Endothelial cell of umbilical vein (primary cell): ENCODE measurements around the gene IFT22. TPM values are rescaled to one million over a fixed set of nuclear protein-coding genes. Genes with fewer than 3 reads are reported as not detected.

Source experiments
- BruUV-seq: library from RNA; stranded (reverse); fragments of 400-500 nt; replicated peaks from 2 replicates; lab custom pipeline; 2021; lab: Mats Ljungman, UMichigan
- CTCF ChIA-PET: fragments of 300-600, 350-600 bp; sonication (Branson Sonifier 250); formaldehyde crosslinking; loops from one replicate; lab custom pipeline; 2021; ENCODE audit warnings: antibody characterized with exemption, inconsistent platforms; lab: Charles Lee
- POLR2A ChIA-PET: fragments of 300-600, 350-600 bp; sonication (Branson Sonifier 250); formaldehyde crosslinking; loops from one replicate; lab custom pipeline; 2021; ENCODE audit warnings: antibody characterized with exemption, inconsistent platforms; lab: Charles Lee
- DNase-seq: peaks from one replicate; pipeline ENCODE4 v3.0.0-alpha.2; 2011; ENCODE audit warnings: low read depth, low spot score
- FAIRE-seq: peaks from 2 replicates; lab custom pipeline; 2011; peaks lifted over from hg19 to GRCh38; lab: Jason Lieb, UNC
- H2AFZ ChIP-seq: 2 replicates; pipeline ENCODE4 v1.6.0; 2012; ENCODE audit warnings: low read depth, low read length, control low read depth, inconsistent platforms
- H3K27ac ChIP-seq: 2 replicates; pipeline ENCODE4 v1.5.1; 2011; ENCODE audit warnings: low read depth, mild to moderate bottlenecking, control low read depth, low read length, moderate library complexity; ENCODE audit not compliant: insufficient read depth
- H3K27me3 ChIP-seq, 2 experiments: 2 replicates each; pipeline versions ENCODE4 v1.6.0 to v1.6.1; 2011; ENCODE audit warnings: low read length in 2 of 2, mixed read lengths in 1 of 2; ENCODE audit not compliant: control insufficient read depth in 2 of 2, insufficient read depth in 2 of 2
- H3K36me3 ChIP-seq, 2 experiments: 2 replicates in 1 of 2; 3 replicates in 1 of 2; pipeline ENCODE4 v1.5.1; 2011; ENCODE audit warnings: low read length in 2 of 2, mild to moderate bottlenecking in 1 of 2, moderate library complexity in 1 of 2; ENCODE audit not compliant: control insufficient read depth in 2 of 2, insufficient read depth in 2 of 2; ENCODE audit errors: extremely low read depth in 1 of 2
- H3K4me1 ChIP-seq: 3 replicates; pipeline ENCODE4 v1.5.1; 2011; ENCODE audit warnings: mild to moderate bottlenecking, low read length; ENCODE audit not compliant: control insufficient read depth, insufficient read depth; ENCODE audit errors: extremely low read depth
- H3K4me2 ChIP-seq: 2 replicates; pipeline ENCODE4 v1.6.1; 2011; ENCODE audit warnings: low read length, control low read depth, mixed read lengths; ENCODE audit not compliant: insufficient read depth
- H3K4me3 ChIP-seq, 3 experiments: fragments of 200-600 bp in 1 of 3; sonication (generic), shearing (Covaris generic) in 1 of 3; replicated peaks in 1 of 3; 2 replicates each; pipeline ENCODE4 v1.5.1; 2011 to 2016; ENCODE audit warnings: control low read depth in 3 of 3, low read length in 3 of 3, mild to moderate bottlenecking in 2 of 3, inconsistent platforms in 1 of 3, low read depth in 1 of 3, moderate library complexity in 1 of 3; ENCODE audit not compliant: insufficient read depth in 1 of 3
- H3K79me2 ChIP-seq: 2 replicates; pipeline ENCODE4 v1.6.0; 2012; ENCODE audit warnings: low read length, inconsistent platforms; ENCODE audit not compliant: control insufficient read depth, insufficient read depth
- H3K9ac ChIP-seq: replicated peaks from 2 replicates; pipeline ENCODE3; 2011; ENCODE audit warnings: low read length, control low read depth; ENCODE audit not compliant: insufficient read depth; ENCODE audit errors: extremely low read depth
- H3K9me1 ChIP-seq: replicated peaks from 3 replicates; pipeline ENCODE4 v1.6.0; 2011; ENCODE audit warnings: mild to moderate bottlenecking, low read length; ENCODE audit not compliant: control insufficient read depth, insufficient read depth; ENCODE audit errors: extremely low read depth
- H3K9me3 ChIP-seq: replicated peaks from 2 replicates; pipeline ENCODE4 v1.5.1; 2012; ENCODE audit warnings: low read length, inconsistent platforms; ENCODE audit not compliant: control insufficient read depth, insufficient read depth
- H4K20me1 ChIP-seq: replicated peaks from 2 replicates; pipeline ENCODE3; 2011; ENCODE audit warnings: mild to moderate bottlenecking, low read length; ENCODE audit not compliant: control insufficient read depth, insufficient read depth; ENCODE audit errors: extremely low read depth
- EZH2 ChIP-seq: IDR thresholded peaks from 2 replicates; pipeline ENCODE4 v1.6.1; 2012; ENCODE audit warnings: borderline replicate concordance, low read depth, mild to moderate bottlenecking, moderate library complexity, low read length, inconsistent platforms; ENCODE audit not compliant: severe bottlenecking
- FOS ChIP-seq: IDR thresholded peaks from 2 replicates; pipeline ENCODE4 v1.6.1; 2011; ENCODE audit warnings: mild to moderate bottlenecking, low read length, moderate library complexity, borderline replicate concordance; ENCODE audit not compliant: insufficient read depth
- GATA2 ChIP-seq: IDR thresholded peaks from 2 replicates; pipeline ENCODE4 v1.7.0; 2011; ENCODE audit warnings: low read depth, mild to moderate bottlenecking, moderate library complexity, mixed read lengths, low read length; ENCODE audit not compliant: insufficient read length, insufficient read depth
- JUN ChIP-seq: IDR thresholded peaks from 2 replicates; pipeline ENCODE4 v1.6.1; 2011; ENCODE audit warnings: borderline replicate concordance, low read depth; ENCODE audit not compliant: insufficient read length, insufficient read depth
- MYC ChIP-seq: IDR thresholded peaks from one replicate; pipeline ENCODE4 v1.6.1; 2011; ENCODE audit warnings: mild to moderate bottlenecking, low read depth, low read length
- POLR2A ChIP-seq: IDR thresholded peaks from 2 replicates; pipeline ENCODE4 v1.6.1; 2012; ENCODE audit warnings: low read depth, mild to moderate bottlenecking, control low read depth, low read length
- POLR2AphosphoS5 ChIP-seq: IDR thresholded peaks from 2 replicates; pipeline ENCODE4 v1.6.1; 2012; ENCODE audit warnings: low read depth, mild to moderate bottlenecking, control low read depth, low read length, moderate library complexity; ENCODE audit not compliant: insufficient read depth
- dilution Hi-C: fragments of 300-500 bp; cut with MboI; formaldehyde crosslinking; loops from one replicate; pipeline ENCODE4 v1.15.0; 2019; ENCODE audit warnings: low sequenced_read_pairs; ENCODE audit not compliant: extremely low pct_ligation_motif_present
- intact Hi-C: fragments of 100-400 bp; cut with micrococcal nuclease; formaldehyde crosslinking; loops from one replicate; pipeline ENCODE4 v1.10.0; 2022
- polyA plus RNA-seq, 4 experiments: library from polyadenylated mRNA; depleted of rRNA in 3 of 4; stranded (reverse) in 3 of 4; unstranded in 1 of 4; fragments of >200 nt; gene quantifications; 2 replicates each; pipeline versions ENCODE4 v1.2.1 to v1.2.3, GENCODE V29; 2011 to 2012; ENCODE audit warnings: missing spikeins in 1 of 4
- total RNA-seq: library from RNA; stranded (reverse); gene quantifications from 2 replicates; pipeline ENCODE4 v1.2.3, GENCODE V29; 2021
- TF ChIP-seq, protein P1 (sequence below), 2 donors: IDR thresholded peaks; 1 replicate in 1 of 2; 2 replicates in 1 of 2; pipeline ENCODE4 v1.5.1; 2011; ENCODE audit warnings: low read length in 2 of 2, mild to moderate bottlenecking in 2 of 2, moderate library complexity in 2 of 2, control low read depth in 1 of 2, inconsistent platforms in 1 of 2, low read depth in 1 of 2; ENCODE audit not compliant: insufficient read depth in 1 of 2; ENCODE audit errors: extremely low read depth in 1 of 2
- TF ChIP-seq, protein P2 (sequence below): IDR thresholded peaks from 2 replicates; pipeline ENCODE4 v1.6.1; 2011; ENCODE audit not compliant: insufficient read depth, insufficient read length

Gene IFT22
- total and polyA plus RNA-seq, 2 donors (not counting 3 experiments of a cell fraction or from before 2014, with no cell fraction given) = 26.3 to 28.7 TPM

DNA sequence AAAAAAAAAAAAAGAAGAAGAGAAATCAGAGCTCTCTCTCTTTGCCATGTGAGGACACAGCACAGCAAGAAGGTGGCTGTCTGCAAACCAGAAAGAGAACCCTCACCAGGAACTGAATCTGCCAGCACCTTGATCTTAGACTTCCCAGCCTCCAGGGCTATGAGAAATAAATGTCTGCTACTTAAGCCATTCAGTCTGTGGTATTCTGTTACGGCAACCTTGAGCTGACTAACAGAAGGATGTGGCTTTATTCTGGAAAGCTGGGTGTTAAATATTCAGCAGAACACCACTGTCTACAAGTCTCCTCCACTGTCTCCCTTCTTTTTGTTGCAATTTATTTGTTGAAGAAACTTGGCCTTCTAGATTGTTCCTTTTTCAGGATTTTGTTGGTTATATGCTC lies 46.1 kb upstream of the IFT22 start:
- H3K9ac ChIP-seq = no peak overlapping the region
- POLR2A ChIA-PET = no interaction called here
- intact Hi-C loops = no loop called here

More for the DNA sequence above, 46.1 kb upstream of the IFT22 start:
- Histone ChIP-seq H3K9me3 (no peaks in the 10 kb centered on the region), H3K36me3 (no peaks in the 10 kb centered on the region), H3K4me3 (no peak overlapping the region), H3K9me1 (no peaks in the 10 kb centered on the region), H3K4me2 (no peak overlapping the region), H3K4me1 (peaks cover 3% of the 10 kb centered on the region), H4K20me1 (no peaks in the 10 kb centered on the region), H3K27me3 (peaks cover 4 to 14% of the 10 kb centered on the region in 2 experiments), H3K27ac (no peak overlapping the region), H2AFZ (no peak overlapping the region), H3K79me2 (no peaks in the 10 kb centered on the region)
- TF ChIP-seq POLR2A (no peak), EZH2 (no peak), JUN (no peak), FOS (no peak), POLR2AphosphoS5 (no peak), MYC (no peak), GATA2 (no peak)
- TF ChIP-seq, protein P1, sequence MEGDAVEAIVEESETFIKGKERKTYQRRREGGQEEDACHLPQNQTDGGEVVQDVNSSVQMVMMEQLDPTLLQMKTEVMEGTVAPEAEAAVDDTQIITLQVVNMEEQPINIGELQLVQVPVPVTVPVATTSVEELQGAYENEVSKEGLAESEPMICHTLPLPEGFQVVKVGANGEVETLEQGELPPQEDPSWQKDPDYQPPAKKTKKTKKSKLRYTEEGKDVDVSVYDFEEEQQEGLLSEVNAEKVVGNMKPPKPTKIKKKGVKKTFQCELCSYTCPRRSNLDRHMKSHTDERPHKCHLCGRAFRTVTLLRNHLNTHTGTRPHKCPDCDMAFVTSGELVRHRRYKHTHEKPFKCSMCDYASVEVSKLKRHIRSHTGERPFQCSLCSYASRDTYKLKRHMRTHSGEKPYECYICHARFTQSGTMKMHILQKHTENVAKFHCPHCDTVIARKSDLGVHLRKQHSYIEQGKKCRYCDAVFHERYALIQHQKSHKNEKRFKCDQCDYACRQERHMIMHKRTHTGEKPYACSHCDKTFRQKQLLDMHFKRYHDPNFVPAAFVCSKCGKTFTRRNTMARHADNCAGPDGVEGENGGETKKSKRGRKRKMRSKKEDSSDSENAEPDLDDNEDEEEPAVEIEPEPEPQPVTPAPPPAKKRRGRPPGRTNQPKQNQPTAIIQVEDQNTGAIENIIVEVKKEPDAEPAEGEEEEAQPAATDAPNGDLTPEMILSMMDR (IDR thresholded peaks at IDR 0.05; ENCODE audit: extremely low read depth in 1 of 2, insufficient read depth in 1 of 2, low read depth in 1 of 2, low read length in 2 of 2) = no peak
- TF ChIP-seq, protein P2, sequence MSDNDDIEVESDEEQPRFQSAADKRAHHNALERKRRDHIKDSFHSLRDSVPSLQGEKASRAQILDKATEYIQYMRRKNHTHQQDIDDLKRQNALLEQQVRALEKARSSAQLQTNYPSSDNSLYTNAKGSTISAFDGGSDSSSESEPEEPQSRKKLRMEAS = no peak
- dilution Hi-C loops = no loop called here
- CTCF ChIA-PET = interaction anchor here (2.6 kb wide), 1 partner anchor 44 kb away, joined by 12 read pairs; no protein-coding TSS in a partner anchor
- FAIRE-seq (no peak), DNase-seq (no peak)
- BruUV-seq = no TSS peak
